Testis (tissue), 2 donors: ENCODE results near the gene TMEM107.

Experiments
- POLR2A ChIP-seq: fragments of 450-650 bp; IDR thresholded peaks from one replicate; pipeline ENCODE4 v1.6.1; 2017; ENCODE audit warnings: antibody characterized with exemption, mild to moderate bottlenecking, moderate library complexity
- TF ChIP-seq, protein P1 (sequence below), 3 experiments: fragments of 450-650 bp in 2 of 3; fragments of 200-600 bp in 1 of 3; sonication (generic) in 1 of 3; IDR thresholded peaks; one replicate each; pipeline ENCODE4 v1.5.1; 2016 to 2019; ENCODE audit warnings: antibody characterized with exemption in 3 of 3, mild to moderate bottlenecking in 2 of 3, moderate library complexity in 1 of 3

DNA sequence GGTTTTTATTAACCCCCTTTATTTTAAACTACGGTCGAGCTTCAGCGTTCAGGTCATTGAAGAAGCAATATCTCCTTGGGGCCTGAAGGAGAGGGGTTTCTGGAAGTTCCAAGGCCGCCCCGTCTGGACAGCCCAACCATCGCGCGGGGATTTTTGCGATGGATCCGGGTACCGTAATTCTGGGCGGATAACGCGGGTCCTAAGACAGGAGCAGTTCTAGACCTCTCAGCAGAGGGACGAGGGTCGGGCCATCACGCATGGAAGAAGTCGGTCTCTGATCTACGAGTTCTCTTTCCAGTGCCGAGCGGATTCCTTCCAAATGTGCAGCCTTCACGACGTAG is 10.2 kb upstream of the TMEM107 start:
- TF ChIP-seq, protein P1, sequence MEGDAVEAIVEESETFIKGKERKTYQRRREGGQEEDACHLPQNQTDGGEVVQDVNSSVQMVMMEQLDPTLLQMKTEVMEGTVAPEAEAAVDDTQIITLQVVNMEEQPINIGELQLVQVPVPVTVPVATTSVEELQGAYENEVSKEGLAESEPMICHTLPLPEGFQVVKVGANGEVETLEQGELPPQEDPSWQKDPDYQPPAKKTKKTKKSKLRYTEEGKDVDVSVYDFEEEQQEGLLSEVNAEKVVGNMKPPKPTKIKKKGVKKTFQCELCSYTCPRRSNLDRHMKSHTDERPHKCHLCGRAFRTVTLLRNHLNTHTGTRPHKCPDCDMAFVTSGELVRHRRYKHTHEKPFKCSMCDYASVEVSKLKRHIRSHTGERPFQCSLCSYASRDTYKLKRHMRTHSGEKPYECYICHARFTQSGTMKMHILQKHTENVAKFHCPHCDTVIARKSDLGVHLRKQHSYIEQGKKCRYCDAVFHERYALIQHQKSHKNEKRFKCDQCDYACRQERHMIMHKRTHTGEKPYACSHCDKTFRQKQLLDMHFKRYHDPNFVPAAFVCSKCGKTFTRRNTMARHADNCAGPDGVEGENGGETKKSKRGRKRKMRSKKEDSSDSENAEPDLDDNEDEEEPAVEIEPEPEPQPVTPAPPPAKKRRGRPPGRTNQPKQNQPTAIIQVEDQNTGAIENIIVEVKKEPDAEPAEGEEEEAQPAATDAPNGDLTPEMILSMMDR (IDR thresholded peaks at IDR 0.05) = peak in 2 of 3 experiments; percentile 24 to 51
- TF ChIP-seq POLR2A = no peak
